ENCODE measurements around the gene SLAMF1.
"Not testable (repeated sequence)": the region's sequence is repeated elsewhere in the genome, so short reads cannot be mapped to it uniquely, and the experiment has no call there.

Gene SLAMF1

DNA sequence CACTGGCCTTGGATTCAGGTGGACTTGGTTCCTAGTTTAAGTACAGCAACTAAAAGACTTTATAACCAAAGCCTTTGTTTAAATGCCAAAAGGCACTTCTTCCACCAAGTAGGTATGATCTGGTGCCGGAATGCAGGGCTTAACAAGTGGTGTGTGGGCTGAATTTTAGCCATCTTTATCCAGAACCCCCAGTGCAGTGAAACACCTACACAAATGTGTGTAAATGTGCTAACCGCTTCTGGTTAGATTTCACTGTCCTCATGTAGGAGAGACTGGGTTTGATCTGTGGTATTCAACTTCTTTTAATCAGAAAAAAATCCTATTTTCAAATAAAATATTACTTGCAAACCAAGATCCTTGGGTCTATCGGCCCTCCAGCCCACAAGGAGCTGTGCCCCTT, 10.3 kb downstream of the SLAMF1 start:
- no peak overlapping the region for H3K9ac ChIP-seq (ENCODE audit: low read length)
- H3K4me3 ChIP-seq (ENCODE audit: low read length), result no peak overlapping the region
- H3K27ac ChIP-seq (ENCODE audit: low read length), result no peak overlapping the region
- H3K27me3 ChIP-seq (ENCODE audit: control insufficient read depth, insufficient read depth, low read length), result no peaks in the 10 kb centered on the region
- no peaks in the 10 kb centered on the region for H3K9me3 ChIP-seq (ENCODE audit: control insufficient read depth, low read depth, low read length)
- no peaks in the 10 kb centered on the region for H3K36me3 ChIP-seq (ENCODE audit: control insufficient read depth, low read depth, low read length)
- peaks cover 3% of the 10 kb centered on the region for H3K4me1 ChIP-seq (ENCODE audit: control insufficient read depth, low read depth, low read length)

- peaks cover 3% of the 10 kb centered on the region for H3K4me1 ChIP-seq (ENCODE audit: control insufficient read depth, low read depth, low read length)
- no peaks in the 10 kb centered on the region for H3K27me3 ChIP-seq (ENCODE audit: control insufficient read depth, insufficient read depth, low read length)
- no peak overlapping the region for H3K27ac ChIP-seq (ENCODE audit: low read length)
- no peak overlapping the region for H3K9ac ChIP-seq (ENCODE audit: low read length)
- no peaks in the 10 kb centered on the region for H3K36me3 ChIP-seq (ENCODE audit: control insufficient read depth, low read depth, low read length)
- H3K4me3 ChIP-seq (ENCODE audit: low read length), result no peak overlapping the region
- H3K9me3 ChIP-seq (ENCODE audit: control insufficient read depth, low read depth, low read length), result no peaks in the 10 kb centered on the region
Measured at GRCh38 chr1:160636076-160636475, 10.8 kb downstream of the SLAMF1 start.

DNA sequence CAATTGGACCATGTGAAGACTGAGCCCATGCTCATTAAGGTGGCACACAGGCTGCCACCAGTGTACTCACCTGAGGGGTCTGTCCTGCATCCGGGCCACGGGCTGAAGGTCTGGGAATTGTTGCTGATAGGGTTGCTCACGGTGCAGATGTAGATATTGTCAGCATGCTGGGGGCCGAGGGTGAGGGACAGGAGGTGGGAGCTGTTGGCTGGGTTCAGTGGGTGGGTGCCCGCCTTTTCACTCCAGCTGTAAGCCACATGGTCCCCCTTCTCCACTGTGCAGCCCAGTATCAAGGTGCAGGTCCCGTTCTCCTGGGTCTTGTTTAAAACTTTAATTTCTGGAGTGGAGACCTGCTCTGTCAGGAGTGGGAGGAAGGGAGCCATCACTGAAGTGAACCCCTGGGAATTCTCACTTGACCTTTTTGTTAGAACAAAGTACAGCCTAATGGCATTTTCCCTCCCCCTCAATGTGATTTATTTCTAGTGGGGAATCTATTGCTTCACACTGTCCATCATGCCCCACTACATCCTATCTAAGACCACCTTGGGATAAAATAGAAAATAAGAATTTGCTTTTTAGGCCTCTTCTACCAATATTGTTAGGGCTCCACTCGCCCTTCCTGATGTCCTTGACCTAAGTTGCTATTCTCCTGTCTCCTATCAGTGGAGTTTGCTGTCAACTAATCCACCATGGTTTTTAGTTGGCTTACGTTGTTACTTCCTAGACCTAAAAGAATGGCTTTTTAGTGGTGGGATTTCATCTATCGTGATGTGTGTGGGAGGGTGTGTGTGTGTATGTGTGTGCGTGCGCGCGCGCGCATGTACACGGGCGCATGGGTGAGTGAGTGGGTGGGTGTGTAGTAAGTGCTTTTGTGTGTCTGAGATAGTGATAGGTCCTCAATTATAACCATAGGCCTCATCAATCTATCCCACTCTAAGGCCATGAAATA, 12.0 kb downstream of the SLAMF1 start:
- Histone ChIP-seq H3K9ac (ENCODE audit: low read length) (no peak overlapping the region), H3K4me3 (ENCODE audit: low read length) (no peak overlapping the region), H3K27me3 (ENCODE audit: control insufficient read depth, insufficient read depth, low read length) (no peaks in the 10 kb centered on the region), H3K4me1 (ENCODE audit: control insufficient read depth, low read depth, low read length) (peaks cover 3% of the 10 kb centered on the region), H3K9me3 (ENCODE audit: control insufficient read depth, low read depth, low read length) (no peaks in the 10 kb centered on the region), H3K27ac (ENCODE audit: low read length) (no peak overlapping the region), H3K36me3 (ENCODE audit: control insufficient read depth, low read depth, low read length) (no peaks in the 10 kb centered on the region)

- Histone ChIP-seq H3K9ac (ENCODE audit: low read length) (no peak overlapping the region), H3K27me3 (ENCODE audit: control insufficient read depth, insufficient read depth, low read length) (no peaks in the 10 kb centered on the region), H3K4me1 (ENCODE audit: control insufficient read depth, low read depth, low read length) (peaks cover 3% of the 10 kb centered on the region), H3K9me3 (ENCODE audit: control insufficient read depth, low read depth, low read length) (no peaks in the 10 kb centered on the region), H3K36me3 (ENCODE audit: control insufficient read depth, low read depth, low read length) (no peaks in the 10 kb centered on the region), H3K27ac (ENCODE audit: low read length) (no peak overlapping the region), H3K4me3 (ENCODE audit: low read length) (no peak overlapping the region)
Measured at GRCh38 chr1:160633330-160633903, 13.4 kb downstream of the SLAMF1 start.

DNA sequence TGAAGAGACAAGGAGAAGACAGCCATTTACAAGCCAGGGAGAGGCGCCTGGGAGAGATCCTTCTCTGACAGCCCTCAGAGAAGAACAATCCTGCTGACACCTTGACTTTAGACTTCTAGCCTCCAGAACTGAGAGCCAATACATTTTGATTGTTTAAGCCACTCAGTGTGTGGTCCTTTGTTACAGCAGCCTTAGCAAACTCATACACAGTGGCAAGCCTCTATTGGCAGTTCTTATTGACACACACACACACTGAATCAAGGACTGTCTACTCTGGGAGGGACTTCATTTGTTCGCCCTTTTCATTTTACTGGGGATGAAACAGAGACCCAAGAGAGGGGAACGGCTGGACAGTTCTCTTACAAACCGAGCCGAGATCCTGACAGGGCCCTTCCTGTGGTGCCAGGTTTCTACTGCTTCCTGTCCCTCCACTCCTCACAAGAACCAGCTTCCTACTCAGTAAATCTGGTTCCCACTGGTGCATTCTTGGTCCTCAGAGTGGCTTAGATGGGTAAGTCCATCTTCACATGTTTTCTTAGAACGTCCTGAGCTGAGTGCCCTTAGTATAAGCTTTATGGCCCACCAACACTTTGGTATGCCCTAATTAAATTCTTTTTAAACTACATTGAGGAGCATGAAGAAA, 14.7 kb downstream of the SLAMF1 start:
- Histone ChIP-seq H3K4me1 (ENCODE audit: control insufficient read depth, low read depth, low read length) (no peaks in the 10 kb centered on the region), H3K9ac (ENCODE audit: low read length) (no peak overlapping the region), H3K27me3 (ENCODE audit: control insufficient read depth, insufficient read depth, low read length) (no peaks in the 10 kb centered on the region), H3K36me3 (ENCODE audit: control insufficient read depth, low read depth, low read length) (no peaks in the 10 kb centered on the region), H3K9me3 (ENCODE audit: control insufficient read depth, low read depth, low read length) (no peaks in the 10 kb centered on the region), H3K27ac (ENCODE audit: low read length) (no peak overlapping the region), H3K4me3 (ENCODE audit: low read length) (no peak overlapping the region)

- no peak overlapping the region for H3K4me3 ChIP-seq (ENCODE audit: low read length)
- H3K27ac ChIP-seq (ENCODE audit: low read length), result no peak overlapping the region
- H3K9me3 ChIP-seq (ENCODE audit: control insufficient read depth, low read depth, low read length), result no peaks in the 10 kb centered on the region
- no peaks in the 10 kb centered on the region for H3K4me1 ChIP-seq (ENCODE audit: control insufficient read depth, low read depth, low read length)
- no peaks in the 10 kb centered on the region for H3K27me3 ChIP-seq (ENCODE audit: control insufficient read depth, insufficient read depth, low read length)
- no peak overlapping the region for H3K9ac ChIP-seq (ENCODE audit: low read length)
- H3K36me3 ChIP-seq (ENCODE audit: control insufficient read depth, low read depth, low read length), result no peaks in the 10 kb centered on the region
Measured at GRCh38 chr1:160630523-160631451, 16.1 kb downstream of the SLAMF1 start.

DNA sequence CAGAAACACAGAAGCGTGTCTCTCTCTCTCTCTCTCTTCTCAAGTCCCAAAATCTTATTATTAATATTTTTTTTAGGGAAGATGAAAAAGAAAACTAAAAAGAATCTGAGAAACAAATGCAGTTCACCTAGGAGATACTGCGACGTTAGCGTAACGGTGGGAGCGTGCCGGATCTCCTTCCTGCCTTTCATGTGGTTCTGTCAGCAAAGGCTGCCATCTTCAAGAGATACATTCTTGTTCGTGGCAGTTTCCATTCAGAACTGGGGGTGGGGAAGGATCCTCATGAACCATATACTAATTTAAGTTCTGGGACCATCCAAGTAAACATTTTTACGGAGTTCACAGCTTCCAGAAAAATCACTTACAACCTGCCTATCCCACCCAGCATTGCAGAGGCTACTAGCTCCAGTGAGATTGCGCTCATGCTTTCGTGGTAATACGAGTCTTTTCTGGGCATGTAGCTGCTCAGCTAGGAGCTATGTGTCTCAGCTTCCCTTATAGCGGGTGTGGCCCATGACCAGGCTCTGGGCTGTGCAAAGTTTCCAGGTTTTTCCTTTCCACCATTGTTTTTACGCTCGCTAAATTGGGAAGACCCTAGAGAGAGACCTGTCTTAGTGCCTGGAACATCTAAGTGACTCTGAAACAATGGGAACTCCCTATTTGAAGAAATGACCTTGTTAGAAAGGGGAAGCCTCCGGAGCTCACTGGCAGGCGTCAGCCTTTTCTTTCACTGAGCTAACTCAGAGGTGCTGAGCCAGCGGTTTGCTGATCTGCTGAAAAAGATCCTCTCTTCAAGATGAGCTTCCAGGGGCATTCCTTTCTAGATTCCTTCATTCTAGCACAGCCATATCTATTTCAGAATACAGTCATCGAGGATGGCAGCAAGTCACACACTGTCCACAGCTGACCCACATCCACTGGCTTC, 17.3 kb downstream of the SLAMF1 start:
- Histone ChIP-seq H3K9ac (ENCODE audit: low read length) (no peak overlapping the region), H3K27me3 (ENCODE audit: control insufficient read depth, insufficient read depth, low read length) (no peaks in the 10 kb centered on the region), H3K4me3 (ENCODE audit: low read length) (no peak overlapping the region), H3K36me3 (ENCODE audit: control insufficient read depth, low read depth, low read length) (no peaks in the 10 kb centered on the region), H3K4me1 (ENCODE audit: control insufficient read depth, low read depth, low read length) (no peaks in the 10 kb centered on the region), H3K9me3 (ENCODE audit: control insufficient read depth, low read depth, low read length) (no peaks in the 10 kb centered on the region), H3K27ac (ENCODE audit: low read length) (no peak overlapping the region)

DNA sequence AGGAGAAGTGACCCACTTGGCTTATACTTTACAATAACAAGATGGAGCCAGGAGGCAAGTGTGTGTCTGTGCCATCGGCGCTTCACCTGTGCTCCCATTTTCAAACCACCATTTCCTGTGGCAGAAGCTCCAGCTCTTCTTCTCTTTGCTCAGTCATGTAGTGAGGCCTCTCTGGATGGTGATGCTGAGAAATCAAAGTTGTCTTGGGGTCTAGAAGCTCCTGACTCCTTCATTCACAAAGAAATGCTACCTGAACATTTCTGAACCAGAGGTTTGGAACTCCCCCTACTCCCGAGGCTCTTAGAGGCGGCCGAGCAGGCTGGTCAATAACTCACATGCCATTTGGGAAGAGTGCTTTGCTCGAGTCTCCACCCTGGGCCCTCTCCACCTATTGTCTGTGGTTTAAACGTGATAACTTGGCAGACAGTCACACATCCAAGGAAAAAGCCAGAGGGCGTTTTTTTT, 18.0 kb downstream of the SLAMF1 start:
- H3K4me3 ChIP-seq (ENCODE audit: low read length), result no peak overlapping the region

DNA sequence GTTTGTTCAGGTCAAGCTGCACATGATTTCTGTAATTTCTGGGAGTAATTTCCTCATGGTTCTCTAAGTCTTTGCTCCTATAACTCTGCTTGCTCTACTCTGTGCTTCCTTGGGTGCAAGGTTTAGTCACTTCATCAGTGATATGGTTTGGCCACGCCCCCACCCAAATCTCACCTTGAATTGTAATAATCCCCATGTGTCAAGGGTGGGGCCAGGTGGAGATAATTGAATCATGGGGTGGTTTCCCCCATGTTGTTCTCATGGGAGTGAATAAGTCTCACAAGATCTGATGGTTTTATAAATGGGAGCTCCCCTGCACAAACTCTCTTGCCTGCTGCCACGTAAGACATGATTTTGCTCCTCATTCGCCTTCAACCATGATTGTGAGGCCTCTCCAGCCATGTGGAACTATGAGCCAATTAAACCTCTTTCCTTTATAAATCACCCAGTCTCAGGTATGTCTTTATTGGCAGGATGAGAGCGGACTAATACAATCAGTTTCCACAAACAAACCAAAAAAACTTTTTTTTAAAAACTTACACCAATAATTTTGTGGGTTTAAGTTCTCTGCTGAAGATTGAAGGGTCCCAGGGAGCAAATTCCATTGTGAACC, 19.1 kb downstream of the SLAMF1 start:
- not testable (repeated sequence) for H3K36me3 ChIP-seq (ENCODE audit: control insufficient read depth, low read depth, low read length); H3K27me3 ChIP-seq (ENCODE audit: control insufficient read depth, insufficient read depth, low read length); H3K4me1 ChIP-seq (ENCODE audit: control insufficient read depth, low read depth, low read length); H3K27ac ChIP-seq (ENCODE audit: low read length); H3K4me3 ChIP-seq (ENCODE audit: low read length); H3K9ac ChIP-seq (ENCODE audit: low read length); H3K9me3 ChIP-seq (ENCODE audit: control insufficient read depth, low read depth, low read length)

More for the DNA sequence above, 18.0 kb downstream of the SLAMF1 start:
- H3K4me1 ChIP-seq (ENCODE audit: control insufficient read depth, low read depth, low read length), result no peaks in the 10 kb centered on the region
- no peaks in the 10 kb centered on the region for H3K9me3 ChIP-seq (ENCODE audit: control insufficient read depth, low read depth, low read length)
- H3K27ac ChIP-seq (ENCODE audit: low read length), result no peak overlapping the region
- H3K9ac ChIP-seq (ENCODE audit: low read length), result no peak overlapping the region
- no peaks in the 10 kb centered on the region for H3K27me3 ChIP-seq (ENCODE audit: control insufficient read depth, insufficient read depth, low read length)
- no peaks in the 10 kb centered on the region for H3K36me3 ChIP-seq (ENCODE audit: control insufficient read depth, low read depth, low read length)
